Measurements from ENCODE around the gene FRMD5.
A peak's percentile ranks its signal among the peaks of the same experiment; 100 is the strongest.

The FRMD5 gene

DNA sequence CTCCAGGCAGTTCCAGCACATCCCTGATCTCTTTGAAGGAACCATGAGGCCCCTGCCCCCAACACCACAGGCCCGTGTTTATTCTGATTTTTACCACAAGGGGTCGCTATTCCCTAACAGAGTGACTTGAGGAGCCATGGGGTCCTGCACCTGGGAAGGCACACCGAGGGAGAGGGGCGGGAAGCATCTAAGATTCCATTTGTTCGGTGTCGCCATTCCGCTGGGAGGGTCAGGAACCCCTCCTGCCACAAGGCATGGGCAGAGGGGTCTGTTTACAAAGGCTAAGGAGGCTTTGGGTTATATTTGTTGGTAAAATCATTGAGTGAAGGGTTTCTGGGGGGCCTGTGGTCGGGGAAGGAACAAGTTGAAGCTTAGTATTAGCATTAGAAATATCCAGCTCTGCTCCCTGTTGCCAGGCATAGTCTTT, 291.2 kb downstream of the FRMD5 start:
- DNase-seq (ENCODE audit: low spot score) = peak; percentile 79
- TF ChIP-seq CTCF (IDR thresholded peaks at IDR 0.05; ENCODE audit: borderline replicate concordance, control extremely low read depth, extremely low read depth, insufficient read depth, missing control alignments) = peak; percentile 73
- in situ Hi-C loops (cut with MboI; ENCODE audit: low sequenced_read_pairs, unreplicated experiment) = loop anchor here (10.0 to 25.0 kb wide), 4 partner anchors 151 to 601 kb away; no protein-coding TSS in a partner anchor

GRCh38 chr15:43901495-43901894, 293.6 kb downstream of the FRMD5 start:
- in situ Hi-C loops (cut with MboI; ENCODE audit: low sequenced_read_pairs, unreplicated experiment) = loop anchor here (10.0 to 25.0 kb wide), 4 partner anchors 153 to 603 kb away; no protein-coding TSS in a partner anchor
- TF ChIP-seq CTCF (IDR thresholded peaks at IDR 0.05; ENCODE audit: borderline replicate concordance, control extremely low read depth, extremely low read depth, insufficient read depth, missing control alignments) = no peak
- DNase-seq (ENCODE audit: low spot score) = no peak

DNA sequence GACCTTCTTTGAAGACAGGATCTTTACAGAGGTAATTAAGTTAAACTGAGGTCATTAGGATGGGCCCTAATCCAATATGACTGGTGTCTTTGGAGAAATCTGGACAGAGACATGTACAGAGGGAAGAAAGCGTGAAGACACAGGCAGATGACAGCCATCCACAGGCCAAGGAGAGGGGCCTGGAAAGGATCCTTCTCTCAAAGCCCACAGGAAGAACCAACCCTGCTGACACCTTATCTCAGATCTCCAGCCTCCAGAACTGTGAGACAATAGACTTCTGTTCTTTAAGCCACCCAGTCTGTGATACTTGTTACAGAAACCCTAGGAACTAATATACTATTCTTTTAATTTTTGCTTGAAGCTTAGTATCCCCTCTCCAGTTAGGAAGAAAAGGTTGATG, 294.1 kb downstream of the FRMD5 start:
- in situ Hi-C loops (cut with MboI; ENCODE audit: low sequenced_read_pairs, unreplicated experiment) = loop anchor here (10.0 to 25.0 kb wide), 4 partner anchors 154 to 604 kb away; no protein-coding TSS in a partner anchor
- DNase-seq (ENCODE audit: low spot score) = no peak
- TF ChIP-seq CTCF (IDR thresholded peaks at IDR 0.05; ENCODE audit: borderline replicate concordance, control extremely low read depth, extremely low read depth, insufficient read depth, missing control alignments) = no peak

- DNase-seq (ENCODE audit: low spot score) = no peak
- in situ Hi-C loops (cut with MboI; ENCODE audit: low sequenced_read_pairs, unreplicated experiment) = loop anchor here (10.0 to 25.0 kb wide), 4 partner anchors 155 to 605 kb away; no protein-coding TSS in a partner anchor
Measured at GRCh38 chr15:43899928-43900327, 295.1 kb downstream of the FRMD5 start.

GRCh38 chr15:43898891-43899290, 296.2 kb downstream of the FRMD5 start:
- no peak for DNase-seq (ENCODE audit: low spot score)
- in situ Hi-C loops (cut with MboI; ENCODE audit: low sequenced_read_pairs, unreplicated experiment) = no loop called here
- no peak for TF ChIP-seq CTCF (IDR thresholded peaks at IDR 0.05; ENCODE audit: borderline replicate concordance, control extremely low read depth, extremely low read depth, insufficient read depth, missing control alignments)

More at GRCh38 chr15:43899928-43900327, 295.1 kb downstream of the FRMD5 start:
- TF ChIP-seq CTCF (IDR thresholded peaks at IDR 0.05; ENCODE audit: borderline replicate concordance, control extremely low read depth, extremely low read depth, insufficient read depth, missing control alignments) = no peak

GRCh38 chr15:43896543-43896942, 298.5 kb downstream of the FRMD5 start:
- TF ChIP-seq CTCF (IDR thresholded peaks at IDR 0.05; ENCODE audit: borderline replicate concordance, control extremely low read depth, extremely low read depth, insufficient read depth, missing control alignments) = no peak
- in situ Hi-C loops (cut with MboI; ENCODE audit: low sequenced_read_pairs, unreplicated experiment) = no loop called here
- no peak for DNase-seq (ENCODE audit: low spot score)

All from GM13976 (cell line).